ENCODE results near the gene HAX1.
"Not testable (repeated sequence)": the region's sequence is repeated elsewhere in the genome, so short reads cannot be mapped to it uniquely, and the experiment has no call there.

Gene HAX1

GRCh38 chr1:154272217-154272998 lies at the start of gene HAX1:
Gene HAX1, plus strand, starts transcription at chr1:154272629. Its CDS starts 95 bp downstream, at chr1:154272724.
- DNase-seq (ENCODE audit: low read depth), result peak; percentile 93

- no peak for DNase-seq (ENCODE audit: low read depth)
Measured at GRCh38 chr1:154222918-154223317, 49.5 kb upstream of the HAX1 start.

- no peak for DNase-seq (ENCODE audit: low read depth)
Measured at GRCh38 chr1:154223621-154224020, 48.8 kb upstream of the HAX1 start.

GRCh38 chr1:154225370-154225769 lies 47.1 kb upstream of the HAX1 start:
- DNase-seq (ENCODE audit: low read depth), result no peak

GRCh38 chr1:154231112-154231511 lies 41.3 kb upstream of the HAX1 start:
- DNase-seq (ENCODE audit: low read depth), result not testable (repeated sequence)

- DNase-seq (ENCODE audit: low read depth), result not testable (repeated sequence)
Measured at GRCh38 chr1:154233127-154233526, 39.3 kb upstream of the HAX1 start.

- no peak for DNase-seq (ENCODE audit: low read depth)
Measured at GRCh38 chr1:154236855-154237254, 35.6 kb upstream of the HAX1 start.

- no peak for DNase-seq (ENCODE audit: low read depth)
Measured at GRCh38 chr1:154237435-154237834, 35.0 kb upstream of the HAX1 start.

- no peak for DNase-seq (ENCODE audit: low read depth)
Measured at GRCh38 chr1:154237880-154238506, 34.4 kb upstream of the HAX1 start.

- no peak for DNase-seq (ENCODE audit: low read depth)
Measured at GRCh38 chr1:154239491-154239890, 32.9 kb upstream of the HAX1 start.

- DNase-seq (ENCODE audit: low read depth), result no peak
Measured at GRCh38 chr1:154240294-154240833, 32.1 kb upstream of the HAX1 start.

GRCh38 chr1:154241703-154242351 lies 30.6 kb upstream of the HAX1 start:
- no peak for DNase-seq (ENCODE audit: low read depth)

- no peak for DNase-seq (ENCODE audit: low read depth)
Measured at GRCh38 chr1:154253671-154254070, 18.8 kb upstream of the HAX1 start.

- no peak for DNase-seq (ENCODE audit: low read depth)
Measured at GRCh38 chr1:154256686-154257085, 15.7 kb upstream of the HAX1 start.

- no peak for DNase-seq (ENCODE audit: low read depth)
Measured at GRCh38 chr1:154258784-154259183, 13.6 kb upstream of the HAX1 start.

- no peak for DNase-seq (ENCODE audit: low read depth)
Measured at GRCh38 chr1:154260127-154260526, 12.3 kb upstream of the HAX1 start.

GRCh38 chr1:154263465-154264332 lies 8.7 kb upstream of the HAX1 start:
- DNase-seq (ENCODE audit: low read depth), result no peak

- no peak for DNase-seq (ENCODE audit: low read depth)
Measured at GRCh38 chr1:154264454-154264853, 8.0 kb upstream of the HAX1 start.

GRCh38 chr1:154265586-154265985 lies 6.8 kb upstream of the HAX1 start:
- DNase-seq (ENCODE audit: low read depth), result no peak

- DNase-seq (ENCODE audit: low read depth), result no peak
Measured at GRCh38 chr1:154270833-154271232, 1.6 kb upstream of the HAX1 start.

GRCh38 chr1:154272999-154273563 lies 652 bp downstream of the HAX1 start:
- no peak for DNase-seq (ENCODE audit: low read depth)

GRCh38 chr1:154276797-154277196 lies 4.4 kb downstream of the HAX1 start:
- no peak for DNase-seq (ENCODE audit: low read depth)

Measured in stromal cell of bone marrow (primary cell).